ENCODE data around the gene PRKCSH. TPM values are rescaled to one million over a fixed set of nuclear protein-coding genes. Genes with fewer than 3 reads are reported as not detected.
A peak's percentile ranks its signal among the peaks of the same experiment; 100 is the strongest.

The PRKCSH gene
- polyA plus RNA-seq, 1 of the 3 experiments (the other 2 are of a cell fraction) = 502 TPM

DNA sequence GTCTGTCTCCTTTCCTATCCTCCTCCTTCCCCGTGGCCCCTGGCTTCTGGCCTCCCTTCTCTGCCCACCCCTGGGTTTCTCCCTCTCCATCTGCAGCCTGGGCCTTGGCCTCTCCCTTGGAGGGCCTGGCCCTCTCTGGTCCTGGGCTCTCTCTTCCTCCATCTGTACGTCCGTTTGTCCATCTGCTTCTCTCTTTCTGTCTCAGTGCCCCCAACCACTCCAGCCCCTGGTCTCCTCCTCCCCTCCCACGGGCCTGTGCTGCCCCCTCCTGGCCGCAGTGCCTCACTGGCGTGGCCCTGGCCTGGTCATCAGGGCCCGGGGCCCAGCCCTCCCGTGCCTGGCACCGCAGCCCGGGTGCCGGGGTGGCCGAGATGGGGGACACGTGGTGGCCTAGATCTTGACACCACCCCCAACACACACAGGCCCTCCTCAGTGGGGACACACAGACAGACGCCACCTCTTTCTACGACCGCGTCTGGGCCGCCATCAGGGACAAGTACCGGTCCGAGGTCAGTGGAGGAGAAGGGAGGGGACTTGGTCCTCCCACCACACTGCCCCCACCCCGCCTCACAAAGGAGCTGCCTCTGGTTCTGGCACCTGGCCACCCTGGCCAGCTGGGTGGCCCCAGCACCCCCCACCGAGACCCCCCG, 11.3 kb downstream of the PRKCSH start:
- no peak overlapping the region for H2AFZ ChIP-seq (ENCODE audit: low read depth)

DNA sequence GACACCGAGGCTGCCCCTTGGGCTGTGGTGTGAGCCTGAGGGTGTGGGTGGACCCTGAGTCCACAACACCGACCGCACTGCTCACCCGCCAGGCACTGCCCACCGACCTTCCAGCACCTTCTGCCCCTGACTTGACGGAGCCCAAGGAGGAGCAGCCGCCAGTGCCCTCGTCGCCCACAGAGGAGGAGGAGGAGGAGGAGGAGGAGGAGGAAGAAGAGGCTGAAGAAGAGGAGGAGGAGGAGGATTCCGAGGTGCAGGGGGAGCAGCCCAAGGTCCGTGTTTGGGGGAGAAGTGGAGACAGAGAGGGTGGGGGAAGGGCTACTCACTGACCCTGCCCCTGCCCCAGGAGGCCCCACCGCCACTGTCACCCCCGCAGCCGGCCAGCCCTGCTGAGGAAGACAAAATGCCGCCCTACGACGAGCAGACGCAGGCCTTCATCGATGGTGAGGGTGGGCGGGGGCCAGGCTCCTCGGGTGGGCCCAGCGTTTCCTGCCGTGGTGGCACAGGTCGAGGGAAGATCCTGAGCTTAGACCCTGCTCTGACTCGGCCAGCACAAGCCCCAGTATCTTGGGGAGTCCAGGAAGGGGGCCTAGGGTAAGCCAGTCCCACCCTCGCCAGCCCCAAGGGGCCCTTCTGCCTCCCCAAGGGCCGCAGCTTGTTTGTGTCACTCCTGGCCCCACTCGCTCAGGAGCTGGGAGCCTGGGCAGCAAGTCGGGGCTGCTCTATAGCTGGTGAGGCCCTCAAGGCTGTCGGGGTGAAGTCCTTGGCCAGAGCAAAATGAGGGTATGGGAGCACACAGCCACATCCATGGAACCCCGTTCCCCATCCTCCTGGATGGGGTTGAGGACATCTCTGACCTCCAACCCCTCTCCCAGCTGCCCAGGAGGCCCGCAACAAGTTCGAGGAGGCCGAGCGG, 12.2 kb downstream of the PRKCSH start:
- peaks cover 9% of the 10 kb centered on the region for H3F3A ChIP-seq (replicated peaks; ENCODE audit: insufficient read depth)
- H3K36me3 ChIP-seq (replicated peaks in 1 of 2; ENCODE audit: control insufficient read depth in 1 of 2, insufficient read depth in 2 of 2, low read length in 1 of 2) = peaks cover 16 to 38% of the 10 kb centered on the region in 2 experiments
- no peaks in the 10 kb centered on the region for H3K9me2 ChIP-seq
- H2AFZ ChIP-seq (ENCODE audit: low read depth) = no peak overlapping the region
- H3K9me3 ChIP-seq = no peaks in the 10 kb centered on the region
- H3K9ac ChIP-seq = no peak overlapping the region
- TF ChIP-seq MEF2A (IDR thresholded peaks at IDR 0.05; ENCODE audit: borderline replicate concordance, low read depth) (no peak), RXRA (IDR thresholded peaks at IDR 0.05; ENCODE audit: borderline replicate concordance, low read depth) (no peak), MAX (IDR thresholded peaks at IDR 0.05; ENCODE audit: low read depth) (no peak), FOSL2 (IDR thresholded peaks at IDR 0.05; ENCODE audit: borderline replicate concordance, low read depth) (no peak), RAD21 (IDR thresholded peaks at IDR 0.05; ENCODE audit: low read length) (no peak), RCOR1 (IDR thresholded peaks at IDR 0.05; ENCODE audit: low read length) (no peak), EP300 (IDR thresholded peaks at IDR 0.05; ENCODE audit: borderline replicate concordance in 1 of 2, low read depth in 1 of 2, low read length in 1 of 2) (no peak)
- TF ChIP-seq, protein P1, sequence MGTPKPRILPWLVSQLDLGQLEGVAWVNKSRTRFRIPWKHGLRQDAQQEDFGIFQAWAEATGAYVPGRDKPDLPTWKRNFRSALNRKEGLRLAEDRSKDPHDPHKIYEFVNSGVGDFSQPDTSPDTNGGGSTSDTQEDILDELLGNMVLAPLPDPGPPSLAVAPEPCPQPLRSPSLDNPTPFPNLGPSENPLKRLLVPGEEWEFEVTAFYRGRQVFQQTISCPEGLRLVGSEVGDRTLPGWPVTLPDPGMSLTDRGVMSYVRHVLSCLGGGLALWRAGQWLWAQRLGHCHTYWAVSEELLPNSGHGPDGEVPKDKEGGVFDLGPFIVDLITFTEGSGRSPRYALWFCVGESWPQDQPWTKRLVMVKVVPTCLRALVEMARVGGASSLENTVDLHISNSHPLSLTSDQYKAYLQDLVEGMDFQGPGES (IDR thresholded peaks at IDR 0.05; ENCODE audit: low read depth, low read length) = no peak
- TF ChIP-seq, protein P2, sequence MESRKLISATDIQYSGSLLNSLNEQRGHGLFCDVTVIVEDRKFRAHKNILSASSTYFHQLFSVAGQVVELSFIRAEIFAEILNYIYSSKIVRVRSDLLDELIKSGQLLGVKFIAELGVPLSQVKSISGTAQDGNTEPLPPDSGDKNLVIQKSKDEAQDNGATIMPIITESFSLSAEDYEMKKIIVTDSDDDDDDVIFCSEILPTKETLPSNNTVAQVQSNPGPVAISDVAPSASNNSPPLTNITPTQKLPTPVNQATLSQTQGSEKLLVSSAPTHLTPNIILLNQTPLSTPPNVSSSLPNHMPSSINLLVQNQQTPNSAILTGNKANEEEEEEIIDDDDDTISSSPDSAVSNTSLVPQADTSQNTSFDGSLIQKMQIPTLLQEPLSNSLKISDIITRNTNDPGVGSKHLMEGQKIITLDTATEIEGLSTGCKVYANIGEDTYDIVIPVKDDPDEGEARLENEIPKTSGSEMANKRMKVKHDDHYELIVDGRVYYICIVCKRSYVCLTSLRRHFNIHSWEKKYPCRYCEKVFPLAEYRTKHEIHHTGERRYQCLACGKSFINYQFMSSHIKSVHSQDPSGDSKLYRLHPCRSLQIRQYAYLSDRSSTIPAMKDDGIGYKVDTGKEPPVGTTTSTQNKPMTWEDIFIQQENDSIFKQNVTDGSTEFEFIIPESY (IDR thresholded peaks at IDR 0.05; ENCODE audit: borderline replicate concordance, low read depth) = no peak
- H4K20me1 ChIP-seq (ENCODE audit: insufficient read depth) = no peaks in the 10 kb centered on the region
- 0 out of 2 replicates have a peak, but pooled peaks cover under 1% of the 10 kb centered on the region for H3K79me2 ChIP-seq (ENCODE audit: insufficient read depth)
- 91% methylated on average over 27 of the region's 35 CpGs for WGBS (ENCODE audit: low lambda C conversion rate)
- POLR2A ChIA-PET = interaction anchor here (0.6 to 1.7 kb wide), 2 partner anchors 23 to 35 kb away, joined by 4 to 7 read pairs; no protein-coding TSS in a partner anchor
- H3K4me1 ChIP-seq (ENCODE audit: control insufficient read depth in 1 of 2, insufficient read depth in 2 of 2, low read depth in 1 of 2, low read length in 1 of 2) = no peaks in the 10 kb centered on the region
- no peaks in the 10 kb centered on the region for H3K27me3 ChIP-seq (ENCODE audit: insufficient read depth)
- no peak overlapping the region for H3K4me2 ChIP-seq
- H3K27ac ChIP-seq (ENCODE audit: low read depth in 2 of 2, low read length in 1 of 2) = no peak overlapping the region
- DNase-seq = peak; percentile 27
- no peak overlapping the region for H3K4me3 ChIP-seq (ENCODE audit: low read depth in 2 of 2, low read length in 1 of 2)
- CTCF ChIA-PET = interaction anchor here (0.6 to 4.2 kb wide), 17 partner anchors 10 to 217 kb away, joined by 3 to 36 read pairs (median 5); partner anchors contain the start of genes EPOR and ODAD3

More for the DNA sequence above, 11.3 kb downstream of the PRKCSH start:
- Histone ChIP-seq H3K27ac (ENCODE audit: low read depth in 2 of 2, low read length in 1 of 2) (no peak overlapping the region), H3K9me3 (no peaks in the 10 kb centered on the region), H3K79me2 (ENCODE audit: insufficient read depth) (0 out of 2 replicates have a peak, but pooled peaks cover 4% of the 10 kb centered on the region), H3K9me2 (no peaks in the 10 kb centered on the region), H3K4me3 (ENCODE audit: low read depth in 2 of 2, low read length in 1 of 2) (no peak overlapping the region; a peak in 1 of 4 replicates), H3K27me3 (ENCODE audit: insufficient read depth) (no peaks in the 10 kb centered on the region), H3F3A (replicated peaks; ENCODE audit: insufficient read depth) (peaks cover 9% of the 10 kb centered on the region), H3K4me2 (no peak overlapping the region), H4K20me1 (ENCODE audit: insufficient read depth) (no peaks in the 10 kb centered on the region), H3K9ac (no peak overlapping the region), H3K36me3 (replicated peaks in 1 of 2; ENCODE audit: control insufficient read depth in 1 of 2, insufficient read depth in 2 of 2, low read length in 1 of 2) (peaks cover 18 to 43% of the 10 kb centered on the region in 2 experiments), H3K4me1 (ENCODE audit: control insufficient read depth in 1 of 2, insufficient read depth in 2 of 2, low read depth in 1 of 2, low read length in 1 of 2) (no peaks in the 10 kb centered on the region)
- CTCF ChIA-PET = interaction anchor here (0.6 to 4.2 kb wide), 21 partner anchors 11 to 216 kb away, joined by 3 to 36 read pairs (median 5); partner anchors contain the start of genes EPOR and TSPAN16
- 60% methylated on average over 13 of the region's 23 CpGs for WGBS (ENCODE audit: low lambda C conversion rate)
- DNase-seq = peak; percentile 97
- TF ChIP-seq RAD21 (IDR thresholded peaks at IDR 0.05; ENCODE audit: low read length) = peak; percentile 81
- no peak for TF ChIP-seq SIN3A (IDR thresholded peaks at IDR 0.05; ENCODE audit: borderline replicate concordance, low read depth, low read length)
- TF ChIP-seq FOXM1 (IDR thresholded peaks at IDR 0.05; ENCODE audit: low read depth) = no peak
- no peak for TF ChIP-seq RXRA (IDR thresholded peaks at IDR 0.05; ENCODE audit: borderline replicate concordance, low read depth)
- TF ChIP-seq YY1 (IDR thresholded peaks at IDR 0.05; ENCODE audit: low read depth) = no peak
- TF ChIP-seq, protein P3, sequence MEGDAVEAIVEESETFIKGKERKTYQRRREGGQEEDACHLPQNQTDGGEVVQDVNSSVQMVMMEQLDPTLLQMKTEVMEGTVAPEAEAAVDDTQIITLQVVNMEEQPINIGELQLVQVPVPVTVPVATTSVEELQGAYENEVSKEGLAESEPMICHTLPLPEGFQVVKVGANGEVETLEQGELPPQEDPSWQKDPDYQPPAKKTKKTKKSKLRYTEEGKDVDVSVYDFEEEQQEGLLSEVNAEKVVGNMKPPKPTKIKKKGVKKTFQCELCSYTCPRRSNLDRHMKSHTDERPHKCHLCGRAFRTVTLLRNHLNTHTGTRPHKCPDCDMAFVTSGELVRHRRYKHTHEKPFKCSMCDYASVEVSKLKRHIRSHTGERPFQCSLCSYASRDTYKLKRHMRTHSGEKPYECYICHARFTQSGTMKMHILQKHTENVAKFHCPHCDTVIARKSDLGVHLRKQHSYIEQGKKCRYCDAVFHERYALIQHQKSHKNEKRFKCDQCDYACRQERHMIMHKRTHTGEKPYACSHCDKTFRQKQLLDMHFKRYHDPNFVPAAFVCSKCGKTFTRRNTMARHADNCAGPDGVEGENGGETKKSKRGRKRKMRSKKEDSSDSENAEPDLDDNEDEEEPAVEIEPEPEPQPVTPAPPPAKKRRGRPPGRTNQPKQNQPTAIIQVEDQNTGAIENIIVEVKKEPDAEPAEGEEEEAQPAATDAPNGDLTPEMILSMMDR (IDR thresholded peaks at IDR 0.05) = peak; percentile 85
- peak; percentile 62 for TF ChIP-seq SMC3 (IDR thresholded peaks at IDR 0.05; ENCODE audit: low read depth, low read length)
- POLR2A ChIA-PET = interaction anchor here (1.3 kb wide), 1 partner anchor 12 kb away, joined by 4 read pairs; the partner anchor contains the start of genes ODAD3 and PRKCSH

Measured in SK-N-SH (cell line).